GM18505 (cell line): Measurements from ENCODE around the gene PRTN3.
"Not testable (repeated sequence)": the region's sequence is repeated elsewhere in the genome, so short reads cannot be mapped to it uniquely, and the experiment has no call there.

Source experiments
- ATAC-seq: cut with Tn5 transposase; IDR thresholded peaks from one replicate; pipeline ENCODE4 v1.9.1; 2021; ENCODE audit not compliant: unreplicated experiment
- POLR2A ChIP-seq: IDR thresholded peaks from 4 replicates; pipeline ENCODE4 v1.6.1; 2011; ENCODE audit warnings: borderline replicate concordance; ENCODE audit not compliant: insufficient read depth, insufficient read length; ENCODE audit errors: extremely low read depth

The PRTN3 gene

GRCh38 chr19:875265-875879 is 34.6 kb downstream of the PRTN3 start:
- no peak for TF ChIP-seq POLR2A
- ATAC-seq: no peak

GRCh38 chr19:876089-876488 is 35.3 kb downstream of the PRTN3 start:
- ATAC-seq: no peak
- TF ChIP-seq POLR2A: no peak

GRCh38 chr19:876780-877314 is 36.0 kb downstream of the PRTN3 start:
- ATAC-seq: no peak

GRCh38 chr19:877992-878660 is 37.3 kb downstream of the PRTN3 start:
- not testable (repeated sequence) for ATAC-seq

More at GRCh38 chr19:876780-877314, 36.0 kb downstream of the PRTN3 start:
- no peak for TF ChIP-seq POLR2A

- not testable (repeated sequence) for ATAC-seq
These were observed 38.2 kb downstream of the PRTN3 start for GRCh38 chr19:878751-879561.

- ATAC-seq: no peak
- TF ChIP-seq POLR2A: no peak
These were observed 39.1 kb downstream of the PRTN3 start for GRCh38 chr19:879711-880438.

- no peak for ATAC-seq
- no peak for TF ChIP-seq POLR2A
These were observed 40.7 kb downstream of the PRTN3 start for GRCh38 chr19:881385-882071.

GRCh38 chr19:882871-883497 is 42.2 kb downstream of the PRTN3 start:
- TF ChIP-seq POLR2A: no peak
- ATAC-seq: no peak

- no peak for ATAC-seq
- TF ChIP-seq POLR2A: no peak
These were observed 42.9 kb downstream of the PRTN3 start for GRCh38 chr19:883661-884211.

GRCh38 chr19:884420-885211 is 43.8 kb downstream of the PRTN3 start:
- no peak for TF ChIP-seq POLR2A
- no peak for ATAC-seq

- no peak for ATAC-seq
- TF ChIP-seq POLR2A: no peak
These were observed 44.9 kb downstream of the PRTN3 start for GRCh38 chr19:885536-886224.

- no peak for ATAC-seq
- no peak for TF ChIP-seq POLR2A
These were observed 46.3 kb downstream of the PRTN3 start for GRCh38 chr19:887072-887471.
